HG03460 (cell line): ENCODE results near the gene SEMA3C.

Experiments used
- ATAC-seq: cut with Tn5 transposase; IDR thresholded peaks from one replicate; pipeline ENCODE4 v1.9.1; 2021; ENCODE audit not compliant: unreplicated experiment

SEMA3C gene

DNA sequence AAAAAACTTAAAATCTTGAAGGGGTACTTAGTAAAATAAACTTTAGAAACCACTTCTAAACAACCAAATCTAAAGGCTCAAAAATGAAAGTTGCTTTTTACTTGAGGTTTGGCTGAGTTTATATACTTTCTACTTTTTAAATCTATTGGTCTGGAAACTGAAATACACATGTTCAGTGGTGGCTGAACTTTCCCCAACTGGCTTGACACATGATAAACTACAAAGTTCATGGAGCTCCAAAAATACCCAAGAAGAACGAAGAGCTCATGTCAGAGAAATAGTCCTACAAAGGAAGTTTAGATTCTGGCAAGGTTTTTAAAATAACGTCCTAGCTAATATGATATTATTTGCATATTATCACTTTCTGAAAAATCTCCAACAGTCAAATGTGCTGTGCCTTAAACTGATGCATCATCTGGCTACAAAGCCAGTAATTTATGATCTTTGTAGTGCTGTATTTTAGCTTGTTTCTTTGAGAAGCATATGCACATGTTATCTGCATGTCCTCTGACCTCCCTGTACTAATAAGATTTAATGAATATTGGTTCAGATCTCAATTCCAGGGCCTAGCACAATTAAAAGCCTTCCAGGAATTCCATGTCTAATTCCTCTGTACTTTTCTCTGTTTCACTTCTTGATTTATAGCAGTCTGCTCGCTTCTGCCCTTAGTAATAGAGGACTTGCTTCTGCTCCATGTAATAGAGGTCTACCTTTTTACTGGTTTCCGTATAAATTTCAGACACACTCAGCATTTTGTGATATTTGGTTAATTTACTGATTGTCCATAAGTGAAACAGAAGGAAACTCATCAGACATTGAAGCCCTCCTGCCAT, 28.2 kb downstream of the SEMA3C start:
- ATAC-seq = no peak

DNA sequence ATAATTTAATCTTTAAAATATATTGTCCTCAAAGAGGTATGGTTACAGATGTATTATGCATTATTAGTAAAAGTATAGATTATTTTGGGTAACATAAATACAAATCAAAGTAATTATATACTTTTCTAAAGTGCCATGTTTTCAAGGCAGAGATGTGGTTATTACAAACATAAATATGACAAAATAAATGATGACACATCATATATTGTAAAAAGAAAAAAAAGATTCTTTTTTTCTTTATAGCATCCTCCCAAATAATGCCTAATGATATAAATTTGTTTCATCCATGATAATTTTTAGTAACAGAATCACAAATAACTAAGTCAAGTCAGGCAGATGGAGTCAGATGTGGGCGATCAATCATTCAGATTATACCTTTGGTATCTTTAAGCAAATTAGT, 29.3 kb downstream of the SEMA3C start:
- no peak for ATAC-seq

DNA sequence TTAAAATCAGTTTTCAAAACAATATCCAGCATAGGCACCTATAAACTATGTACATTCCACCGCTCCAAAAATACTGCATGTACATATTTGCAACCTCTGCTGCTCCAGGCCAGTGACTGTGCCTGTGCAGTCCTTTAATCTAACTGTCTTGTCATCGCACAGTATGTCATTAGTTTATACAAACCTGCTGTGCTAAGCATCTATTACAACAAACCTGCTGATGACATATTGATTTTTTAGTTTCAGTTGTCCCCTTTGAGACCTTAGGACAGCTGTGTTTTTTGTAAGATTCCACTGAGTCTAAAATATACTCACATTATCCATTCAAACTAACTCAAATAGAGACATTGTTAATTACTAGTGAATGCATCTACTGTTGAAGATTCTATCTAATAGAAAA, 33.1 kb downstream of the SEMA3C start:
- ATAC-seq = no peak

DNA sequence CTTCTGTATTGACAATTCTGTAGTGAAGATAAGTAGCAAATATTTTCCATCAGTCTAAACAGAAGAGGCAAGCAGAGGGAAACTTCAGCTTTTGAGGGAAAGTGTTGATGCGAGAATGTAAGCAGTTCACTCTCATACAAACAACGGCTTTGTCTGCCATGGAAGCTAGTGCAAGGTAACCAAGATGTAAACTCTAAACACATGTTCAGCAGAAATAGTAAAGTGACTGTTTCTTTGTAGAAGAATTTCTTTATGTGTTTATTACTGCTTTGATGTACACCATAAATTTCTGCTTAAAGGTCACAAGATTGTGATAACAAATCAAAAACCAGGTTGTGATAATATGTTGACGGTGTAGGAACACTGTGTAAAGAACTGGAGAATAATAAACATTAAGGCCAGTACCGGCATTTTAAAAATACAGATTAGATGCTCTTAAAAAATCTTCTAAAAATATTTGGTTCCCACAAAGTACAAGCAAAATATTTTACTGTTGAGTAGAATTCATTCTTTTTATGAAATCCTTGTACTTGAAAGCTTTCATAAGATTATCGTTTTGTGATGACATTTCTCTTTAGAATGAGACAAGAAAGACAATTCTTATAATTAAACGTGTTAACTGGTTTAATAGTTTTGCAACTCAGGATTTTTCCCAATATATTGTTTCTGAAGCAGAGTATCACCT, 34.2 kb downstream of the SEMA3C start:
- ATAC-seq = no peak

DNA sequence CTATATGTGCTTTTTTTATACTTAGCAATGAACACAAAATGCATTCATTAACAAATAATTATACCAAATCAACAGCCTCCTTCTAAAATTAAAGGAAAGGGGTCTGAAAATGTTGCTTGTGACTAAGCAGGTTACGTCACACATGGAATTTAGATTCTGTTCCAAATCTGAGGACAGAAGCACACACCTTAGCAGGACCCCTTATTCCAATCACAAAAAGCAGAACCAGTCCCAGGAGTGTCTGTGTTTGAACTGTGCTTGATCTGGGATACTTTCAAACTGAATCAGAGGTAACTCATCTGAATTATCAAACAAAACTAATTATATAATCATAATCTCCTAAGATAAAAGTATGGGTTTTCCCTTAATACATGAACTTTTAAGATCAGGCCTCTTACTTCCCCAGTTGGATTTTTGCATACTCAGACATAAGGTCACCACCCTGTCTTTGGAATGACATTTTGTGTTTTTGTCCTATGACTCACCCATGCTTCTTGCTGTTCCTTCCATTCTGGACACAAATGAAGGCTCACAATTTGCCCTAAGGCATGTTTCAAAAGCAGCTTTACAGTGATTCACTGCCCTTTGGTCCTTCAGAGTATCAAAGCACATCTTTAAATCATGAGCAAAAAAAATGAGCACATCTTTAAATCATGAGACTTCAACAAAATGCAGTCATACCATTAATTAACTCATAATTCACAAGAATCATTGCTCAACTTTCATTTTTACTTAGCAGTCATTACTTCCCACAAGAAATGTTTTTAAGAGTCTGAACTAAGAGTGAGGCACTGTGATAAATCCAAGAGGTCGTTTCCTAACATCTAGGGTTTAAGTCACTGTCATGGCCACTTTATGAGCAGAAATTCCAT, 35.5 kb downstream of the SEMA3C start:
- ATAC-seq = no peak

DNA sequence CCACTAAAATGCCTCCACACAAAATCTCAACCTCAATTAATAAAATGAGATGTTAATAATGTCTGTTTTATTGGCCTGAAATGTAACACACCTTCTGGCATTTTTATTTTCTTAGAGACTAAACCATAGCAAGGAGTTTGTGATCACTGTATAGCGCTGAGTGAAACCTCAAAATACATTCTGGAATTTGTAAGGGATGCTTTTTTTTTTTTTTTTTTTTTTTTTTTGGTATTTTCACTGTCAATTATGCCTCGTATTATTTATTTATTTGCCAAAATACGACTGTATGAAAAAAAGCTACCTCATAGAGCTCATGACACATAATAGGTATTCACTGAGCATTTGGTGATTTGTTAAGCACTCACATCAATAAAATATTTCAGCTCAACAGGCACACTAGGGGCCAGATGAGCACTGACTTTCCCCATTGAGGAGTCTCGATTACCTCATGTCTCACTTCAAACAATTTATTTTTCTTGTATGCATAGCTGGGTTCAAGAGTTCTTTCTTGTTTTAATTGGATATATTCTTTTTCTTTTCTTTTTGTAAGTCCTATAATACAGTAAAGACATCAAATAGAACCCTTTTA, 36.5 kb downstream of the SEMA3C start:
- no peak for ATAC-seq

DNA sequence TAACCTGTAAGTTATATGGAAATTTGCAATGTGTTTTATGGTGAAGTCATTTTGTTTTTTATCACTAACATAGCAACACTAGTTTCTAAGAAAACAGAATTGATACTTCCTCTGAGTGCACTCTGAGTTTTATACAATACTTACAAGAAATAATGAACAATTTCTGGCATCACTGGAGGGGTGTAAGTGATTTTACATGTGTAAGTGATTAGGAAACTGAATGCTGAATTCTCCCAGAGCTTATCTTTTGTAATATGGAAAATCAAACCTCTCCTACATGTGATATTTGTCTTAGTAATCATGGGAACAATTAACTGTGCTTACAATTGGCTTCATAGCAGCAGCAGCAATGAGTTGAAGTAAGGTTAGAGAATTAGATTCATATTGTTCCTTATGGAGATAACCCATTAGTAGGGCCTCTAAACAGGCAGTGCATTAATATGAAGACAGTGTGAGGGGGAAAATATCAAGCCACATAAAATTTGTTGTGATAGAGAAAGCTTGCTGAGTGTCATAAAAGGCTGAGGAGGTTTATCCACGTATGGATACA, 37.4 kb downstream of the SEMA3C start:
- no peak for ATAC-seq

DNA sequence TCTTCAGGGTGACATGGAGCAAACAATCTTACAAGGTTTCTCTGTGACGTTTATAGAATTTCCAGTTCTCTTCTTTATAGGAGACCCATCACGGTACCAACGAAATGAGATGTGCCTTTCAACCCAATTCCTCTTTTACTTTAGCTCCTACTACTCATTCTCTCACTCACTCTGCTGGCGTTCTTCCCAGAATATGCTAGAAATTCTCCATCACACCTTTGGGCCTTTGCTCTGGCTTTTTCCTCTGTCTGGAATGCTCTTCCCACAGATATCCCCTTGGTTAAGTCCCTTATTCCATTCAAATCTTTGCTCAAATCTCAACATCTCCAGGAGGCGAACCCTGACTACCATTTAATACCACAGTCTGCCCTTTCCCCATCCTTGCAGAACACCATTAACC, 39.0 kb downstream of the SEMA3C start:
- ATAC-seq = no peak

DNA sequence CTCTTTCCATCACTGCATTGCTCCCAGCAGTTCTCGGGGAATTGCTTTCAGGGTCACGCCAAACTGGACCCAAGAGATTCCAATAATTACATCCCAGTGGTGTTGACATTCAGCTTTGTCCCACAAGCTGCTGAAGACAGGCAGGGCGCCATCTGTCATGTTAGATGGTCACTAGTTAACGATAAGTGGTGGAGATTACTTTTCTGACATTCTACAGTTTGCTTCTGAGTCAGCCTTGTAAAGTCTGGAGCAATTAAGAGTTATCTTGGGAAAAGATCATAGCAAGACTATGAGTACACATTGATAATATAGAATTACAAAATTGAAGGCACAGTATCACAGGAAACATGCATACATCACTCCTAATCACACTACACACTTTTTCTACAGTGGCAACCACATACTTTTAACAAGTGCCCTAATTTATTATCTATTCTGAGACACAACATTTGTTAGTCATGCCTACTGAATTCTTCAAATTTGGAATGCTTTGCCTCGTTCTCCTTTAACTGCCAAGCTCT, 41.9 kb downstream of the SEMA3C start:
- no peak for ATAC-seq

DNA sequence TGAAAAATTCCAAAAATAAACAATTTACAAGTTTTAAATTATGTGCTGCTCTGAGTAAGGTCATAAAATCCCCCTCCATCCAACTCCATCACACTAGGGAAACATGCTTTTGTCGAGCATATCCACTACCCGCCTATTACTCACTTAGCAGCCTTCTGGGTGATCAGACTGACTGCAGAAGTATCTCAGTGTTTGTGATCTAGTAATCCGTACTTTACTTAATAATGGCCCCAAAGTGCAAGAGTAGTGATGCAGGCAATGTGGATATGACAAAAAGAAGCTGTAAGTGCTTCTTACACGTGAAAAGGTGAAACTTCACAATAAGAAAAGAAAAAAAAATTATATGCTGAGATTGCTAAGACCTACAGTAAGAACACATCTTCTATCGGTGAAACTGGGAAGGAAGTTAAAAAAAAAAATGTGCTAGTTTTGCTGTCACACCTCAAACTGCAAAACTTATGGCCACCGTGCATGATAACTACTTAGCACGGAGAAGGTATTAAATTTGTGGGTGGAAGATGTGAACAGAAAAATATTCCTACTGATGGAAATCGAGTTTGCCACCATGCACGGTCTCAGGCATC, 43.2 kb downstream of the SEMA3C start:
- ATAC-seq = no peak

DNA sequence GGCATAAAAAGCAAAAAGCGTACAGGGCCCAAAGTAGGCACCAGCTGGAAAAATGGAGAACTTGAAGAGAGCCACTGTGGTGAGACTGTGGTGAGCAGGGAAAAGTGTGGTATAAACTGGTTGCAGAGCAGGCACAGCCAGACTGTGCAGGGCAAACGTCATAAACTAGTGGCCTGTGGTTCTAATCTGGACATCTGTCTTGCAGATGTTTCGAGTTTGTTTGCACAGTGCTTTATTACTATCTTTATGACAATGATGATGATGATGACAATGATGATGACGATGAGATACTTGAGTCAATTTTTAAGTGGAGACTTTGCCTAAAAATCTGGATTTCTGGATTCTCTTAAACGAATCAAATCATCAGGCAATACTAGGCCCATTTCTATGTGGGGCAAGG, 45.7 kb downstream of the SEMA3C start:
- ATAC-seq = no peak

DNA sequence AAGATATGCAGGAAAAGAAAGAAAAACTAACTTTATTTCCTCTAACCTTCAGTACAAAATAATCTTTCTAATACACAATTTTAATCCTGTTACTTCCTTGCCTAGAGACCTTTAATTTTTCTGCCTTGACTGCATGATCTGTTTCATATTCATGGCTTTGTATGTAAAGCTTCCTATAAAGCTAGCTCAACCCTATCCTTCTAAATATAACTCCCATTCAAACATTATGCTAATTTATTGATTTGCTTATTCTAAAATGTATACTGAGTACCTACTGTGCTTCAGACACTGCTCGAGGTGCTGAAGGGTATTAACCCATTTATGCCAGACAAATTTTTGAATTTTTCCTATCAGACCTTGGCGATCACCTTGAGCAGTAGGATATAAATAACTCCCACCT, 47.6 kb downstream of the SEMA3C start:
- ATAC-seq = no peak

DNA sequence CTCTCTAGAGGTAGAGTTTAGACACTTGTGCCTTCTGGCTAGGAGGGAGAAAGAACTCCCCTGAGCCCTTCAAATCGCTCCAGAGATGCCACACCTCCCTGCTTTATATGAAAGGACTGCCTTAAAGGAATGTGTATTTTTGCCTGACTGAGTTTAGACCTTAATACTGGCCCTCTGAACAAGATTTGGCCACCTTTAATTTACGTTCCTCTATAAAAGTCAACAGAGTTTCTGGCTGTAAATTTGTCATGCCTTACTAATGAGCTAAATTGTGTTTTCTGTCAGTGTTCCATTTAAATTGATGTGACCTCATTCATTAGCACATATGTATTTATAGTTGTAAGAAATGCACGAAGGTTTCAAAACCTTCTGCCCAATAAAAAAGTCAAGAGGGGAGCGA, 48.0 kb downstream of the SEMA3C start:
- no peak for ATAC-seq

DNA sequence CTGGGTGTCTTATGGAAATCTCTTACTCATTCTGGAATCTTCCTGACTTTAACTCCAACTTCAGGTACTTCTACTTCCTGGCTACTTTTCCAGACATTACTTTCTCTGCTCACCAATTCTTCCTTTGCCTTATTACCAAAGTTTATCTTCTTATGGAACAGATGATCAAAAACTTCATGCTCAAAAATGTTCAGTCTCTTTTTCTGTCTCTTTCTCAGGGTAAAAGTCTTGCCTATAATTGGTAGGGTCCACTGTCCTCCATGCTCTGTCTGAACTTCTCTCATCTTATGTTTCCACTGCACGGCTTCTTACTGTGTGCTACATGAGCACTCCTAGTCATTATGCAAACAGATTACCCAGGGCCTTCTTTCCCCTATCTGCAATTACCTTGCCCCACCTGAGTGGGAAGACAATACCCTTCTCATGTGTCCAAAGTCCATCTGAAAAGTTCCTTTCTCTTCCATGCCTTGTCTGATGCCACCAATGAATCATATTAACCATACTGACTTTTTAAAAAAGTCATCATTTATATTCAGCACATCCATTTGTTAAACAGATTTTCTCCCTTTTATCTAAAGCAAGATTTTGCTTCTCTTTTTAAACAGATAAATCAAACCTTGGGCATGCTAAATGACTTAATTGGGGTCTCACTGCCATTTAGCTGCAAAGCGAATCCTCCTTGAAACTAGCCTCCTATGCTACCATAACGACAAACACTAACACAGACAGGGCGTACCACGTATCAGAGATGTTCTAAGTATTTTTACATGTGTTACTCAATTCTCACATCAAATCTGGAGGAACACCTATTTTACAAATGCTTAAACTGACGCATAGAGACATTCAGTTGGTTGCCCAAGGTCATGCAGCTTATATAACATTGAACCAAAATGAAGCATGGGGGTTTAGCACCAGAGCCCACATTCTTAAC, 48.8 kb downstream of the SEMA3C start:
- ATAC-seq = no peak

DNA sequence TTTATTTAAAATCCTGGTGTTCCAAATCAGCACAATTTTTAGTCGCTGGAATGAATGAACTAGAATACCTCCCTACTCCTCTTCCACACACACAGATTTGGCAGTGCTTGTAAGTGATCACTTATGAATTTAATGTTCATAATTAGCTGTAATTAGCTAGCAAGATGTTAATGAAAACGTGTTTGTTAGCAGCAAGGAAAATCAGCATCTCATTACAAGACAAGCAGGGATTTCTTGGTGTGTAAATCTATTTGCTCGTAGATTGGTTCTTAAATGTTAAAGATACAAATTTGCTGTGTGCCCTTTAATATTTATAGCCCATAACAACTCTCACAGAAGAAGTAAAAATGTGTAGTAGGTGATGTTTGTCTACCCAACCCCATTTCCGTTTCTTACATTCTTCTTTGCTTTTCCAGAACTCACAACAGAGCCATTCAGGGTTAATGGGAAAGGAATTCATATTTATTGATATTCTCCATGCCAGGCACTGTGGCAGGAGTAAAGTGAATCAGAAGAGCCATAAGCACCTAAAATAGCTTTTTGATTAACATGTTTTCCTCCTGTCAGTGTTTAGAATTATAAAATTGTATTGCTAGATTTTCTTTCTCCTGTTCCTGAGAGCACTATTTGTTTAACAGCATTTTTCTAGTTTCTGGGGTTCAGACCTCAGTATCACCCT, 49.6 kb downstream of the SEMA3C start:
- ATAC-seq = no peak

DNA sequence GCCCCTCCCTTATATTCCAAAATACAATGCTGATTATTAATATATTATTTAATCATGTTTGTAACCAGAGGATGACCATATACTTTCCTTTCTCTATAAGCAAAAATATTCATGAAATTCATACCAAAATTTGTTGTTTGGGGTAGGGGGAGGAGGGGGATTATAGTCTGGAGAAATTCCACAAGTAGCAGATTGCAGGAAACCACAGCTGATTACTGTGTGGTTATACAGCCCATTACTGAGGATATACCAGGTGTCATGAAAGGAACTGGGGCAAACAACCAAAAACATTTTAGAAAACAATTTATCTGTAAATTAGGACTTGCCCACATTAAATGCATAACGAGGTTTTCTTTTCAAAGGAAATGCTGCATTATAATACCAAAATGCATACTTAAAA, 50.3 kb downstream of the SEMA3C start:
- no peak for ATAC-seq

DNA sequence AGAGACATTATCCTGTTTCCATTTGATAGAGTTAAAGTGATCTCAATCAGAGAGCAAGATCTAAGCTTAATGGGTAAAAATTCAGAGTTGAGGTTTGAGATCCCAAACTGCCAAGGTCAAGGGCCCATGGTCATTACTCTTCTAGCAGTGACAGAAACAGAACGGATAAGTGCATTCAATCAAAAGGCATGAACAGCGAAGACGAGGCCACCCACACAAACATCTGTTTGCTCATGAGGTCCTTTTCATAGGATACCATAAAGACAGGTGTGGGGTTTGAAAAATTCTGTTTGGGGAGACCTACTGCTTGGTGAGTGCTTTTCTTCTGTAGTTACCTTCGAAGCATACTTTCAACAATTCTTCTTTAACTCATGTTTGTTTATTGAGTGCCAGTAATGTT, 58.3 kb downstream of the SEMA3C start:
- no peak for ATAC-seq

DNA sequence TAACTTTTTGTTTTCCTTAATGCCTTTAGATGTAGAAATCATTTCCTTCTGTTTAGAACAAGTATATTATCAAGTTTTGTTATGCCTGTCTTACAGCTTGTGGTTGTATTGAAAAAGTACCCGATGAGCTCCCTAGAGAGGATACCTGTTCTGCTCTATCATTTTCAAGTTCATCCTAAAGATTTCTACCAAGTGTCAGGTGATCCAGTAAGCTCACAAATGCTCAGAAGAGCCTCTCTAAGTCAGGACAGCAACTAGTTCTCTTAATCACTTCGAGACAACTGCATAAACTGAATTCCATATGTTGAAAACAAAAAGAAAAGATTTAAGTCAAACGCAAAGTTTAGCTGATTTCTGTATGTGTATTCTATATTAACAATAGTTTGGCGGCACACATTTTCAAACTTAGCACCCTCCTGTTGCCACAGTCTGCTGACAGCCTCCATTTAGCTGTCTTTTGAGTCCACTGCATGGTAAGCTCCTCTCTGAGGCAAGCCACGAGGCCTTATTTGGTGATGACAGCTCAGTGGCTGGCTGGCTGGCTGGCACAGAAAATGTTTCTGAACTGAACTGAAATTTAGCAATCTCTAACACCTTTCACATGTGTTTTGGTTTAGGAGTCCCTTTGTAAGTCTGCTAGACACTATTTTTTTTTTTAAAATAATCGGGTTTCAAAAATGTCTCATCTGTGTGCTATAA, 59.4 kb downstream of the SEMA3C start:
- no peak for ATAC-seq
